ENCODE results near the gene TM6SF1. TPM values are rescaled to one million over a fixed set of nuclear protein-coding genes. Genes with fewer than 3 reads are reported as not detected.
"Not testable (repeated sequence)": the region's sequence is repeated elsewhere in the genome, so short reads cannot be mapped to it uniquely, and the experiment has no call there.

Gene TM6SF1
- total and polyA plus RNA-seq, 2 donors = 2.9 to 11.7 TPM

DNA sequence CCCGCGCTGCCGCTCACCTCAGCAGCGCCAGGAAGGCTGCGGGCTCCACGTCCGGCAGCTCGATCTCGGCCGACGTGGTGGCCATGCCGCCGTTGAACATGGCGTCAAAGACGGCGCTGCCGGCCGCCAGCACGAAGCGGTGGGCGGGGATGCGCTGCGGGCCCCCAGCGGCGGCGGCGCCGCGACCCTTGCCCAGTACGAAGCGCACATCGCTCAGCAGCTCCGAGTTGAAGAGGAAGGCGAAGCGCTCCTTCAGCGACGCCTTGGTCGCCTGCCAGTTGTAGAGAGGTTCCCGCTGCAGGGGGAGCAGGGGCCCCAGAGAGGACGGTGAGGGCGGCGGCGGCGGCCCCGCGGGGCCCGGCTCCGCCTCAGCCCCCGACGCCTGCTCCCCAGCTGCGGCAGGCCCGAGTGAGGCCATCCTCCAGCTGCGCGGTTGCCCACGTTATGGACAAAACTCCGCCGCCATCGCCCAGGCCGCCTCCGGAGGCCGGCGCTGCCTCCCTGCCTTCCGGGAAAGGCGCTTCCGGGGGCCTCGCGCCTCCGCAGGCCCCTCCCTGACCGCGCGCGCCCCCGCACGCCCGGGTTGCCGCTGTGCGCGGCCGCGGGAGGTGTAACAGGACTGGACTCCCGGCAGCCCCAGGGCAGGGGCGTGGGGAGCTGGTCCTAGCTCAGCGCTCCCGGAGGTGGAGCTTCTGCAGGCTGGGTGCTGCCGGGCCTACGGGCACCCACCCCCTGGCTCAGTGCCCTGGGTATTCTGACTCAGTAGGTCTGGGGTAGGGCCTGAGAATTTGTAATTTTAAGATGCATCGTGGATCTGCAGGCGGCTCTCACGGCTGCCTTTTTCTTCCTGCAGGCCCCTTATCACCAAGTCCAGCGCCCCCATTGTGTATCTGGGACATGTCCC is 40.5 kb upstream of the TM6SF1 start, which contains the start of gene BTBD1:
TSS of gene BTBD1 (minus strand) at position 519 of the 904 bp plus-strand sequence. CDS start at position 418, 101 bp downstream.
- 1% methylated on average over 90 of the region's 90 CpGs for WGBS
- Histone ChIP-seq H3K4me1 (ENCODE audit: control insufficient read depth in 2 of 2, insufficient read depth in 2 of 2, low read length in 2 of 2) (peaks cover 12 to 18% of the 10 kb centered on the region in 2 donors), H3K9me3 (ENCODE audit: control insufficient read depth in 2 of 2, insufficient read depth in 1 of 2, low read length in 1 of 2) (no peaks in the 10 kb centered on the region), H3K4me3 (ENCODE audit: low read length in 2 of 2) (peak within 1 kb of the TSS; percentile 63 to 98), H3K36me3 (ENCODE audit: control insufficient read depth in 2 of 2, insufficient read depth in 2 of 2, low read length in 1 of 2) (peaks cover 0 to 2% of the 10 kb centered on the region in 2 donors), H3K27ac (ENCODE audit: low read depth in 1 of 2, low read length in 1 of 2) (peak within 1 kb of the TSS; percentile 44 to 94), H3K27me3 (ENCODE audit: control insufficient read depth in 2 of 2, insufficient read depth in 1 of 2, low read length in 1 of 2) (no peaks in the 10 kb centered on the region)
- peak; percentile 34 to 89 (median 72) for DNase-seq (ENCODE audit: low read depth in 6 of 9, low spot score in 9 of 9)

DNA sequence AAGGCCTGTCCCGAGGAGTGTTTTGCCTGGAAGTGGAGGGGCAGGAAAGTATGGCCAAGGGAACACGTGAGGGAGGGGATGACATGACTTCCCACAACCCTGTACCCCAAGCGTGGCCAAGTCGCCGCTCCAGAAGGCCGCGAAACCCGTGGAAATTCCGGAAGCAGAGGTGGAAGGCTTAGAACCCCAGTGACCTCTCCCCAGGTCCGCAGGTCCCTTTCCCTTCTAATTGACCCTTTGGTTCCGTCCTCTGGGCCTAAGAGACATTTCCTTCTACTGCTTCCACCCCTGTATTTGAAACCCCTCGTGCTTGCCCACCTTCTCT is 39.8 kb upstream of the TM6SF1 start:
- no peaks in the 10 kb centered on the region for H3K36me3 ChIP-seq (ENCODE audit: control insufficient read depth in 2 of 2, insufficient read depth in 2 of 2, low read length in 1 of 2)
- H3K4me1 ChIP-seq (ENCODE audit: control insufficient read depth in 2 of 2, insufficient read depth in 2 of 2, low read length in 2 of 2) = peaks cover 12 to 18% of the 10 kb centered on the region in 2 donors
- H3K9me3 ChIP-seq (ENCODE audit: control insufficient read depth in 2 of 2, insufficient read depth in 1 of 2, low read length in 1 of 2) = no peaks in the 10 kb centered on the region
- WGBS = 83% methylated on average over 12 of the region's 12 CpGs
- H3K27me3 ChIP-seq (ENCODE audit: control insufficient read depth in 2 of 2, insufficient read depth in 1 of 2, low read length in 1 of 2) = no peaks in the 10 kb centered on the region
- no peak for DNase-seq (ENCODE audit: low read depth in 6 of 9, low spot score in 9 of 9)
- peak overlapping the region; percentile 63 to 98 for H3K4me3 ChIP-seq (ENCODE audit: low read length in 2 of 2)
- peak overlapping the region; percentile 44 to 94 for H3K27ac ChIP-seq (ENCODE audit: low read depth in 1 of 2, low read length in 1 of 2)

DNA sequence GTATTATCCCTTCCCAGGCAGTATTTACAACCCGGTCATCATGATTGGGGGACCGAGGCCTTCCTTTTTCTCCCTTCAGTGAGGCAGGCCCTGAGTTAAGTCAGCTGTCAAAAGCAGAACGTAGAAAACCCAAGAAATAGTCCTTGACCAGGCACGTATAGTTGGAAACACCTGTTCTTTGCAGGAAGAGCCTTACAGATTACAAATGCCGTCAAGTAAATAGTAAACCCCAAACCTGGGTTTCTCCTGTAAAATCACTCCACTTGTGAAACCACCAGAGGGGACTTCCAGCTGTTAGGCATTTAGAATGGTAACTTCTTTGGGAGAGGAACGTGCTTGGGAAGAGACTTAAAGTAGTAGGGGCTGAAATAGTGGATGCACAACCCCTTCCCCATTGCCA is 39.4 kb upstream of the TM6SF1 start:
- Histone ChIP-seq H3K4me3 (ENCODE audit: low read length in 2 of 2) (no peak overlapping the region), H3K9me3 (ENCODE audit: control insufficient read depth in 2 of 2, insufficient read depth in 1 of 2, low read length in 1 of 2) (peaks cover 0 to under 1% of the 10 kb centered on the region in 2 donors), H3K27me3 (ENCODE audit: control insufficient read depth in 2 of 2, insufficient read depth in 1 of 2, low read length in 1 of 2) (no peaks in the 10 kb centered on the region), H3K36me3 (ENCODE audit: control insufficient read depth in 2 of 2, insufficient read depth in 2 of 2, low read length in 1 of 2) (no peaks in the 10 kb centered on the region), H3K27ac (ENCODE audit: low read depth in 1 of 2, low read length in 1 of 2) (peak overlapping the region in 1 of 2 donors; percentile 44), H3K4me1 (ENCODE audit: control insufficient read depth in 2 of 2, insufficient read depth in 2 of 2, low read length in 2 of 2) (peaks cover 12 to 18% of the 10 kb centered on the region in 2 donors)
- DNase-seq (ENCODE audit: low read depth in 6 of 9, low spot score in 9 of 9) = no peak
- WGBS = 88% methylated on average over 6 of the region's 6 CpGs

DNA sequence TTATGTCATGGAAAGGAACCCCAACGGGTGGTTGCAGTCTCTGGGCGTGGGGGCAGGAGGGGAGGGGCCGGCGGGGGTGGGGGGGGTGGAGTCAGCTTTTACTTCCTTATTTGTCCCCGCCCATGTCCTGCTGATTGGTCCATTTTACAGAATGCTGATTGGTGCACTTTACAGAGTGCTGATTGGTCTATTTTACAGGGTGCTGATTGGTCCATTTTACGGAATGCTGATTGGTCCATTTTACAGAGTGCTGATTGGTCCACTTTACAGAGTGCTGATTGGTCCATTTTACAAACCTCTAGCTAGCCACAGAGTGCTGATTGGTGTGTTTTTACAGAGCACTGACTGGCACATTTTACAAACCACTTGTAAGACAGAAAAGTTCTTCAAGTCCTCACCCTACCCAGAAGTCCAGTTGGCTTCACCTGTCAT is 38.2 kb upstream of the TM6SF1 start:
- H3K4me3 ChIP-seq (ENCODE audit: low read length in 2 of 2); H3K27ac ChIP-seq (ENCODE audit: low read depth in 1 of 2, low read length in 1 of 2); H3K36me3 ChIP-seq (ENCODE audit: control insufficient read depth in 2 of 2, insufficient read depth in 2 of 2, low read length in 1 of 2); DNase-seq (ENCODE audit: low read depth in 6 of 9, low spot score in 9 of 9); H3K27me3 ChIP-seq (ENCODE audit: control insufficient read depth in 2 of 2, insufficient read depth in 1 of 2, low read length in 1 of 2): not testable (repeated sequence)
- WGBS = 79% methylated on average over 6 of the region's 6 CpGs
- peaks cover 5 to 11% of the 10 kb centered on the region in 2 donors for H3K4me1 ChIP-seq (ENCODE audit: control insufficient read depth in 2 of 2, insufficient read depth in 2 of 2, low read length in 2 of 2)
- peaks cover 2 to 11% of the 10 kb centered on the region in 2 donors for H3K9me3 ChIP-seq (ENCODE audit: control insufficient read depth in 2 of 2, insufficient read depth in 1 of 2, low read length in 1 of 2)

DNA sequence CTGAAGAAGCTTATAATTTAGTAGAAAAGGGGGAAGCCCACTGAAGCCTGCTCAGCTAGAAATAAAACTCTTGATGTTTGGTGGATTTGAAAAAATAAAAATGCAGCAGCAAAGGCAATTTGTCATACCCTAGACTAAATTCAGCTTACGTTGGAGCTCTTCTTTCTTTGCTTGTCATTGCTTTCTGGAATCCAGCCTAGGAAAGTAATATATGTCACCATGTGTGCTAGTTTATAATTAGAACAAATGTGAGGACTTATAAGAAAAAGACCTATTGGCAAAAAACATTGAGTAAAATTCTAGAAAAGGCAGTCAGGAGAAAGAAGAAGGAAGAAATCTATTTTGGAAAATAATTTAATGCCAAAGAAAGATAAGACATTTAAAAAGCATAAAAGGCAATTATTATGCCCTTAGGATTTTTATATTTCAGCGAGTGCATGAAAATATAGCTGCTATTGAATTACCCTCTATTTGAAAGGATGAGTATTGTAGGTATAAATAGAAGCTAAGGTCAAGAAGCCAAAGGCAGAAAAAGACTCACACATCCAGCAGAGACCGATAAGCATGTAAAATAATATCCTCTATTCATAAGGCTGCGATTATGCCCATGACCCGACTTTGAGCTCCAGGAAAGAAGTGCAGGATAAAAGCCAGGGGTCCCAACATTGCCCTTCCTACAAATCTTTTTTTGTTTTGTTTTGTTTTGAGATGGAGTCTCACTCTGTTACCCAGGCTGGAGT is 29.8 kb upstream of the TM6SF1 start:
- Histone ChIP-seq H3K36me3 (ENCODE audit: control insufficient read depth in 2 of 2, insufficient read depth in 2 of 2, low read length in 1 of 2) (no peaks in the 10 kb centered on the region), H3K27ac (ENCODE audit: low read depth in 1 of 2, low read length in 1 of 2) (no peak overlapping the region), H3K27me3 (ENCODE audit: control insufficient read depth in 2 of 2, insufficient read depth in 1 of 2, low read length in 1 of 2) (peaks cover 0 to 3% of the 10 kb centered on the region in 2 donors), H3K9me3 (ENCODE audit: control insufficient read depth in 2 of 2, insufficient read depth in 1 of 2, low read length in 1 of 2) (peaks cover 2 to 14% of the 10 kb centered on the region in 2 donors), H3K4me1 (ENCODE audit: control insufficient read depth in 2 of 2, insufficient read depth in 2 of 2, low read length in 2 of 2) (no peaks in the 10 kb centered on the region), H3K4me3 (ENCODE audit: low read length in 2 of 2) (no peak overlapping the region)
- no peak for DNase-seq (ENCODE audit: low read depth in 6 of 9, low spot score in 9 of 9)
- WGBS = 85% methylated on average over 5 of the region's 5 CpGs

DNA sequence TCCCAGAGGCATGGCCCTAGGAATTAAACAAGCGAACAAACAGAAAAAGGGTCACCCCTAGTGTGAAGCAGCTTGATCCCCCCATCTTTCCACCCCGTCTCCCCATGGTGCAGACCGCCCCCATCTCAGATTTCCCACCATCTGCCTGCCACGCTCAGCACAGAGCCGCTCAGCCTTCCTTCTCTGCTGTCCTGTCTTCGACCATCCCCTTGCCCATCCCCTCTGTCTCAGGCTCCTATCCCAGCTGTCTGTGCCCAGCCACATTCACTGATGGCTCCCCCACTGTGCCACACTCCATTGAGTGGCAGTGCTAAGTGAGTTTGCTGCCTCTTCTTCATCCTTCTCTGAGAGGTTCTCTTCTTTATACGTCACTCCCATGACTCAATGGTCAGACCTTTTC is 28.7 kb upstream of the TM6SF1 start:
- 92% methylated on average over 7 of the region's 7 CpGs for WGBS
- no peak overlapping the region for H3K4me3 ChIP-seq (ENCODE audit: low read length in 2 of 2)
- H3K36me3 ChIP-seq (ENCODE audit: control insufficient read depth in 2 of 2, insufficient read depth in 2 of 2, low read length in 1 of 2) = no peaks in the 10 kb centered on the region
- peaks cover 0 to 3% of the 10 kb centered on the region in 2 donors for H3K27me3 ChIP-seq (ENCODE audit: control insufficient read depth in 2 of 2, insufficient read depth in 1 of 2, low read length in 1 of 2)
- peaks cover 0 to 9% of the 10 kb centered on the region in 2 donors for H3K9me3 ChIP-seq (ENCODE audit: control insufficient read depth in 2 of 2, insufficient read depth in 1 of 2, low read length in 1 of 2)
- no peaks in the 10 kb centered on the region for H3K4me1 ChIP-seq (ENCODE audit: control insufficient read depth in 2 of 2, insufficient read depth in 2 of 2, low read length in 2 of 2)
- DNase-seq (ENCODE audit: low read depth in 6 of 9, low spot score in 9 of 9) = no peak
- no peak overlapping the region for H3K27ac ChIP-seq (ENCODE audit: low read depth in 1 of 2, low read length in 1 of 2)

DNA sequence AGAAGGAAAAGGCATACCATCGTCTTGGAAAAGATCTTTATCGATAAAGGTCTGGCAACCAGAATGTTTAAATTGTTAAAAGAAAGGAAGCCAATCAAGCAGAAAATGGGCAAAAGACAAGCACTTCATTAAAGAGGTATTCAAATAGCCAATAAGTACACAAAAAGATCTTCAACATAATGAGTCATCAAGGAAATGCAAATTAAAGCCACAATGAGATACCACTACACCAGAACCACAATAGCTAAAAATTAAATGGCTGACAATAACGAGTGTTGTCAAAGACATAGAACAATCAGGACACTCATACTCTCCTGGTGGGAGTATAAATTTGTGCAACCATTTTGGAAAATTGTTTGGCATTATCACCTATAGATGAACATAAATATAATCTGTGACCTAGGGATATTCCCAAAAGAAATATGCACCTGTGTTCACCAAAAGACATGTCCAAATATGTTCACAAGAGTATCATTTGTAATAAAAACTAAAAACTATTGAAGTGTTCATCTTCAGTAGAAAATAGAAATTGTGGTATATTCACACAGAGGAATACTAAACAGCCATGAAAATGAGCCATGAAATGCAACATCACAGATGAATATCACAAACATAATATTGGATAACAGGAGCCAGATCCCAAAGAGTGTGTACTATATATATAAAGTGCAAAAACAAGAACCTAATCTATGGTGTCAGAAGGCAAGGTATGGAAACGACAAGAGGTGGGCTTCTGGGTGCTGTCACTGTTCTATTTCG is 26.0 kb upstream of the TM6SF1 start:
- H3K4me1 ChIP-seq (ENCODE audit: control insufficient read depth in 2 of 2, insufficient read depth in 2 of 2, low read length in 2 of 2) = no peaks in the 10 kb centered on the region
- no peak overlapping the region for H3K27ac ChIP-seq (ENCODE audit: low read depth in 1 of 2, low read length in 1 of 2)
- no peak for DNase-seq (ENCODE audit: low read depth in 6 of 9, low spot score in 9 of 9)
- H3K27me3 ChIP-seq (ENCODE audit: control insufficient read depth in 2 of 2, insufficient read depth in 1 of 2, low read length in 1 of 2) = peaks cover 0 to 3% of the 10 kb centered on the region in 2 donors
- H3K9me3 ChIP-seq (ENCODE audit: control insufficient read depth in 2 of 2, insufficient read depth in 1 of 2, low read length in 1 of 2) = no peaks in the 10 kb centered on the region
- 94% methylated on average over 5 of the region's 5 CpGs for WGBS
- H3K36me3 ChIP-seq (ENCODE audit: control insufficient read depth in 2 of 2, insufficient read depth in 2 of 2, low read length in 1 of 2) = no peaks in the 10 kb centered on the region
- H3K4me3 ChIP-seq (ENCODE audit: low read length in 2 of 2) = no peak overlapping the region

DNA sequence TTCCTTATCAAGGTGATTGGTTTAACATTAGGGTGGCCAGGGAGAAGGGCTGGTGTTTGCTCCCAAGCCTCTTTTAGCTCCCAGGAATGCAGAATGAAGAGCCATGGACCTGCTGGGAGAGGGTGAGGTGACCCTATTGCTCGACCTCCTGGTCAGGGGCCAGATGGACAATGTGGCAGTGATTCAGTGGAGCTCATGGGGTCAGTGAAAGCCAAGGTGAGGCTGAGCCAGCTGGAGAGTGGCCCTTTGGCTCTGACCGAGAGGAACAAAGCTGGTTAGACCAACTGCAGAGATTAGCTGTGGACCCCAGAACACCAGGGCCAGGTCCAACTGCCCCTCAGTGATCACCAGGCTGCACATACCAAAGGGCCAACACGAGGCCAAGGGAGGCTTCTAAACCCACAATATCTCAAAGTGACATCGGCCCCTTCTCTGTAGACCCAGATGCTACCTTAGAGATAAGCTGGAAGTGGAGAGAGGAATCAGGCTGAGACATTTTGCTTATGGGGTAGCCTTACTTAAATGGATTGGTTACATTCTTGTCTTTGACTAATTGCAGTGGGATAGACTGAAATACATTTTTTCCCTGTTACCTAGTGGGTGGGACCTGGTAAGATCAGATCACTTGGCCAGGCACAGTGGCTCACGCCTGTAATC is 24.6 kb upstream of the TM6SF1 start:
- 89% methylated on average over 5 of the region's 5 CpGs for WGBS
- no peak for DNase-seq (ENCODE audit: low read depth in 6 of 9, low spot score in 9 of 9)
- peaks cover 0 to 3% of the 10 kb centered on the region in 2 donors for H3K27me3 ChIP-seq (ENCODE audit: control insufficient read depth in 2 of 2, insufficient read depth in 1 of 2, low read length in 1 of 2)
- H3K27ac ChIP-seq (ENCODE audit: low read depth in 1 of 2, low read length in 1 of 2) = no peak overlapping the region
- H3K4me3 ChIP-seq (ENCODE audit: low read length in 2 of 2) = no peak overlapping the region
- no peaks in the 10 kb centered on the region for H3K36me3 ChIP-seq (ENCODE audit: control insufficient read depth in 2 of 2, insufficient read depth in 2 of 2, low read length in 1 of 2)
- H3K4me1 ChIP-seq (ENCODE audit: control insufficient read depth in 2 of 2, insufficient read depth in 2 of 2, low read length in 2 of 2) = no peaks in the 10 kb centered on the region
- H3K9me3 ChIP-seq (ENCODE audit: control insufficient read depth in 2 of 2, insufficient read depth in 1 of 2, low read length in 1 of 2) = no peaks in the 10 kb centered on the region

Measured in thymus (tissue), 11 donors.